Activated gamma-delta T cell treated with Interleukin-2 at 50 U/mL for 16 hours (primary cell): ENCODE results near the gene IKZF1.

ENCODE experiments used
- DNase-seq: peaks from one replicate; pipeline ENCODE4 v3.0.0-alpha.2; 2020

IKZF1 gene

DNA sequence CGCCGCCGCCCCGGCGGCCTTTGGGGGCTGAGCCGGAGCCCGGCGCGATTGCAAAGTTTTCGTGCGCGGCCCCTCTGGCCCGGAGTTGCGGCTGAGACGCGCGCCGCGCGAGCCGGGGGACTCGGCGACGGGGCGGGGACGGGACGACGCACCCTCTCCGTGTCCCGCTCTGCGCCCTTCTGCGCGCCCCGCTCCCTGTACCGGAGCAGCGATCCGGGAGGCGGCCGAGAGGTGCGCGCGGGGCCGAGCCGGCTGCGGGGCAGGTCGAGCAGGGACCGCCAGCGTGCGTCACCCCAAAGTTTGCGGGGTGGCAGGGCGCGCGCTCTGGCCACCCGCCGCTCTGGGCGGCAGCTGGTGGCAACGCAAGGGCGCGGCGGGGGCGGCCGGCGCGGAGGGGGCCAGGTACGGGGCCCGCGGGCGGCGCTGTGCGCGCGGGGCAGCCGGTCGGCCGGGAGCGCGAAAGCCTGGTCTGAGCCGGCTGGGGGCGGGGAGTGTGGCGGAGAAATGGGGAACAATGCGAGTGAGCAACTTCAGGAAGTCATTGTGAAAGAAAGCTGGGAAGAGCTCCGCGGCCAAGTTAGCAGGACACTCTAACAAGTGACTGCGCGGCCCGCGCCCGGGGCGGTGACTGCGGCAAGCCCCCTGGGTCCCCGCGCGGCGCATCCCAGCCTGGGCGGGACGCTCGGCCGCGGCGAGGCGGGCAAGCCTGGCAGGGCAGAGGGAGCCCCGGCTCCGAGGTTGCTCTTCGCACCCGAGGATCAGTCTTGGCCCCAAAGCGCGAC, at the start of gene IKZF1:
Gene IKZF1, plus strand, starts transcription at position 588 of the 782 bp plus-strand sequence. CDS start 14,346 bp downstream, outside the sequence.
- DNase-seq: peak; percentile 47

DNA sequence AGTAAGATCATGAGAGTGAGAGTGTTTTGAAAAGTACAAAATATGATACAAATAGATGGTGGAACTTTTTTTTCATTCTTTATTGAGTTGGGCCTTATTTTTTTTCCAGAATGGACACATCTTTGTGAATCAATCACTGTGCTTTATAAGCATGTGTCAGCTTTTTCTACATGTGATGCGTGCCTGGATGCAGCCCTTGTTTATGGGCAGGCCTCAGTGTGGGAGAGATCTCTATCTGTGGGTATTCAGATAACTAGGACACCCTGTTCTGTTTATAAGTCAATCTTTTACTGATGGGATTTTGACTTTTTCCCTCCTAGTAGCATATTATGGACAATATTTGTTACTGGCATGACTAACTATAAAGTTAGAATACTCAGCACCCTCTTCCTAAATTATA, 42.9 kb upstream of the IKZF1 start:
- no peak for DNase-seq

DNA sequence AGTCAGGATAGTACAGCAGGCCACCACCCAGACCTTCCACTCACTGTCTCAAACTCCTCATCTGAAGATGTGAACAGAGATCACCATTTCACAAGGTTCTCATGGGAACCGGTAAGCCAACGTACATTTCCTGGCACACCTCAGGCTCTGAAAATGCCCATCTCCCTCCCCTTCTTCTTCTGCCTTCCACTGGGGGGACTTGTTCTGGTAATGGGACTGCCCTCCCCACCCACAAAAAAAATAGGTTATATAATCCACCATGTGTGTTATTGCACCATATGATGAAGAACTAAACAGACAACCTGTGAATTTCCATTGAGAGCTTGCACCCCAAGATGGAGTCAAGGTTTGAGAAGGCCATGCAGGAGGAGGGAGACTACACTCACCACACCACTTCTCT, 42.1 kb upstream of the IKZF1 start:
- DNase-seq: no peak

DNA sequence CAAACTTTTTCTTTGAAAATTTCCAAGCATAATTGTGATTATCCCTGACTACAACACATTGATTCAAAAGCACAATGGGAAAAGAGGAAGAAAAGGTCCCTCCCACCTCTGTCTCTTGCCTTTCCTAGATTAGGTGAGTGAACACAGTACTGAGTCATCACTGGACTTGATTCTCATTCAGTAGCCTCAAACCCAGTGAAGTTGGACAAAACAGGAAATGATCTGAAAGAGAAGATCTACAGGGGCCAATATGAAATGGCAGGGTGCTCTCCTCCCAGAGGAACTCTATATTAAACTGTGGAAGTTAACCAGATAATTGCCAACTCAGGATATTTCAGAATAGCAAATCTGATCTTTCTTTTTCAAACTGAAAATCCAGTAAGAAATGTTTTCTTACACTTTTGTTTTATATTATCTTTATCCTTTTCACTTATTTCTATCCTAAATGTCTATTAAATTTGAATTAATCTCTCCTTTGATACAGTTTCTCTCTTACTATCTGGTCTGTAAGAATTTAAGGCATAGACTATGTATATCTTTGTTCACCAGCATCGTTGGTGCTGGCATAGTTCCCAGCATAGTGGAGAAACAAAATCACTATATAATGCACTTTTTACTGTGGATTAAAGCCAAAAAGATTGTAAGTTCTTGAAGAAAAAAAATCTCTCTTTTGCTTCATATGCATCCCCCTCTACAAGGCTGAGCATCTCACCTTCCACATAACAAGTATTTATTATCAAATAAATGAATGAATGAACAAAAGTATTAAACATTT, 41.4 kb upstream of the IKZF1 start:
- no peak for DNase-seq

- DNase-seq: peak; percentile 40
These were observed 39.6 kb upstream of the IKZF1 start for GRCh38 chr7:50264908-50265307.

DNA sequence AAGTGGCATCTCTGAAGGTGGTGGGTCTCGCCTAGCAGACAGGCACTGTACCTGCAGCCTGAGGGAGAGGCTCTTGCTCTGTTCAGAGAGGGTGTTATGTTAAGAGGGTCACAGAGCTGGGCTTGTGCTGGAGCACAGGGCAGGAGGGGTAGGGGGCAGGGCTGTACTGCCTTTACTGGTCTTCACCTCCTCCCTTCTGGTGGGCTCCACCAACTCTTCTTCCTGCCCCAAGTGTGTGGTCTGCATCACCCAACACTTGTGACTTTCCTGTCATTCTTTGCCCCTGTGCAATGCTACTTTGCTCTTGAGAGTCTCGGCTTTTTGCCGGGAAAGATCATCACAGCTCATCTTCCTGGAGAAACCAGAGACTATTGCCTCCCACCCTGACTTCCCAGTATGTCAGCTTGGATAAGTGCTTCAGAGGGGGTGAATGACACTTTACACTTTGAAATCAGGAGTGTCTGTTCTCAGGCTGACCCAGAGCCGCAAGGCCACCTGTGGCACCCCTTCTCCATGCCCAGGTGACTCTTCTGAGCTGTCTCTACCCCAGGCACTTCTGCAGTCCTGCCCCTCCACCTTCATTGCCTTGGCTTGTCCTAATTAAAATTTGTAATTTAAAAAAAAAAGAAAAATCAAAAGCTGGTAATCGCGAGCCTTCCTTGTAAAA, 38.4 kb upstream of the IKZF1 start:
- DNase-seq: peak; percentile 43

GRCh38 chr7:50266635-50267386, 37.7 kb upstream of the IKZF1 start:
- DNase-seq: peak; percentile 81

- DNase-seq: no peak
These were observed 36.9 kb upstream of the IKZF1 start for GRCh38 chr7:50267525-50268041.

- DNase-seq: no peak
These were observed 36.3 kb upstream of the IKZF1 start for GRCh38 chr7:50268223-50268622.

- no peak for DNase-seq
These were observed 35.5 kb upstream of the IKZF1 start for GRCh38 chr7:50268990-50269389.

GRCh38 chr7:50270531-50271018, 33.9 kb upstream of the IKZF1 start:
- no peak for DNase-seq

GRCh38 chr7:50272808-50273207, 31.7 kb upstream of the IKZF1 start:
- no peak for DNase-seq

GRCh38 chr7:50273301-50273700, 31.2 kb upstream of the IKZF1 start:
- DNase-seq: no peak

- no peak for DNase-seq
These were observed 30.6 kb upstream of the IKZF1 start for GRCh38 chr7:50273870-50274269.

GRCh38 chr7:50274361-50274760, 30.2 kb upstream of the IKZF1 start:
- DNase-seq: no peak

GRCh38 chr7:50275430-50275829, 29.1 kb upstream of the IKZF1 start:
- no peak for DNase-seq

- DNase-seq: no peak
These were observed 28.0 kb upstream of the IKZF1 start for GRCh38 chr7:50276483-50276882.

- DNase-seq: no peak
These were observed 26.4 kb upstream of the IKZF1 start for GRCh38 chr7:50278120-50278519.

GRCh38 chr7:50281680-50282445, 22.7 kb upstream of the IKZF1 start:
- no peak for DNase-seq

DNA sequence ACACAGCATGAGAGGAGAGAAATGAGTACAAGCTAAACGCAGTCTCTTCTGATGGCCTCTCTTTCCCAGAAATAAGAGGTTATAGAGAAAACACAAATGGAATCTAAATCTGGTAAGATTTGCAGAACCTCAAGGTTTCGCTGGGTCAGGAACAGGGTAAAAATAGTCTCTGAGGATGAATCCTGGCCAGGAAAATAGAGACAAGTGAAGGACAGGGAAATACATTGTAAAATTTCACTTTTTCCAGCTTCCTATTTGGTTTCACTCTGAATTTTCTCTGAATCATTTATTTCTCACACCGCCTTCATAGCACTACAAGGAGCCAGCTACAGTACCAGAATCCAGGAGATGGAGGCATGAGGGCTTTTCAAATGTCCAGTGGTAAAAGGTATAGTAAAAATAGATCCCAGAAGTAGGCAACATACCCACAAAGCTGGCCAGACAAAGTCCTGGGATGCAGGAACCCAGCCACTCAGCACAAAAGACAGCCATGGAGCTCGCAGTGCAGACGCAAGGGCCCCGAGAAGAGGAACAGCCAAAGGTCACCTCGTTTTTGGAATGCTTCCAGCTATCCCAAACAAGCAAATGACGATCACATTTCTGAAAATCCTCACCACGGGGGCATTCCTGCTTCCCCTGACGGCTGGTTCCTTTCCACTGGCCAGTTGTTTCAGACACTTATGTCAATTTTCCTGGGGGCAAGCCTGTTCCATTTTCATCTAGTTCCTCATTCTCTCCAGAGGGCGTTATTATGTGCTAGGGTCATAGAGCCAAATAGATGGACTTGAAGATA, 21.5 kb upstream of the IKZF1 start:
- DNase-seq: no peak

- no peak for DNase-seq
These were observed 20.8 kb upstream of the IKZF1 start for GRCh38 chr7:50283731-50284130.
